ENCODE measurements around the gene UST. TPM values are rescaled to one million over a fixed set of nuclear protein-coding genes. Genes with fewer than 3 reads are reported as not detected.
"Not testable (repeated sequence)": the region's sequence is repeated elsewhere in the genome, so short reads cannot be mapped to it uniquely, and the experiment has no call there.

Gene UST
- polyA plus RNA-seq, 3 donors, result 9.9 to 12.9 (median 10.8) TPM

- DNase-seq (ENCODE audit: extremely low read depth in 1 of 11, low read depth in 9 of 11, low spot score in 4 of 11), result no peak
Observed at GRCh38 chr6:148973538-148974208, 226.8 kb downstream of the UST start.

GRCh38 chr6:148974351-148974750 is 227.5 kb downstream of the UST start:
- no peak for DNase-seq (ENCODE audit: extremely low read depth in 1 of 11, low read depth in 9 of 11, low spot score in 4 of 11)

GRCh38 chr6:148978298-148978697 is 231.5 kb downstream of the UST start:
- DNase-seq (ENCODE audit: extremely low read depth in 1 of 11, low read depth in 9 of 11, low spot score in 4 of 11), result not testable (repeated sequence)

DNA sequence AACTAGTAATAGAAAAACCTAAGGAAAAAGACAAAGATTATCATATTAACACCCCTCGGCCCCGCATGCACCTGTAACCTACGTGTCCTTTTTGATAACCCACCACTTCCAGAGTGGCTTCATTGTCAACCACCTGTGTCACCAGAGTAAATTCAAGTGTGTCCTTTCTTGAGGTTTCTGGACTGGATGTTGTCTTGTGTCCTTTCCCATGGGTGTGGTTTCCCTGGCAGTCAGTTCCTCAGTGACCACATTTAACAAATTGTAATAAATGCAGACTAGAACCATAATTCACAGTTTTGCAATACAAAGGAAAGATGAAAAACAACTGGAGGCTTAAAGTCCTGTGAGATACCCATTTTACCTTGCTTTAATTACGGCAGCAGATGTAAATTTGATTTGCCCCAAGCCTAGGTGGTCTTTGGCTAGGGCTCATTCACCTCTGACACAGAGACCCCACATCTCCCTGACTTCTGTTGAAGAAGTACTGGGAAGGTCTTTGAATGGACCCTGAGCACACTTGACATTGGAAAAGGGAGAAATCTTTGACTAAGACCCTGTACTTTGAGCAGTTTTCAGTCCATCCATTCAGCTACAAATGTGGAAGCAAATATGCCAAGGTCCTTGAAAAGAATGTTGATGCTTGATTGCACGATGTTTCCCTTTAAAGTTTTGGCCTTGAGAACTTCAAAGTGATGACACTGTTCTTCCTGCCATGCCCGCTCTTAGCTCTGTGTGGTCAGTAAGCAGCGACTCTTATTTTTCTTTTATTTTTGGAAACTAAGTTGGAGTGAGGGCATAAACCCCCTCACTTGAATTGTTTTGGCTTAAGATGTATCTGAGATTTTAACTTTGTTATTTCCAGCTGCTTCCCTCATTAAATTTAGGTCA is 232.4 kb downstream of the UST start:
- no peak for DNase-seq (ENCODE audit: extremely low read depth in 1 of 11, low read depth in 9 of 11, low spot score in 4 of 11)

DNA sequence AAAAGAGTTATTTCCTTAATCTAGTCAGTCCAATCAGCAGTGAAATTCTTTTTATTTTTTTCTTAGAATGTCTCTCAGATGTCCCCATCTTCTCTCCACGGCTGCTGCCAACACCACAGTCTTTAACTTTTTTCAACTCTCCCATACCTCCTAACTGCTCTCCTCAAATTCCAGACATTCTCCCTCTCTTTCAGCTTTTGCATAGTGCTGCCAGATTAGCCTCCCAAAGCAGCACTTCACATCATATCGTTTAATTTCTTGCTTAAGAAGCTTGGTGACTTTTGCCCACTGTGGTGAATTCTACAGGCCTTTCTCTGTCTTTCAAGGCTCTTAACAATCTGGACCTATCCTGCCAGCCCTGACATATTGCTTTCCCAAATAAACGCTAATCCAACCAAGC is 233.4 kb downstream of the UST start:
- DNase-seq (ENCODE audit: extremely low read depth in 1 of 11, low read depth in 9 of 11, low spot score in 4 of 11), result no peak

GRCh38 chr6:148981515-148981914 is 234.7 kb downstream of the UST start:
- no peak for DNase-seq (ENCODE audit: extremely low read depth in 1 of 11, low read depth in 9 of 11, low spot score in 4 of 11)

GRCh38 chr6:148983101-148983761 is 236.4 kb downstream of the UST start:
- no peak for DNase-seq (ENCODE audit: extremely low read depth in 1 of 11, low read depth in 9 of 11, low spot score in 4 of 11)

- no peak for DNase-seq (ENCODE audit: extremely low read depth in 1 of 11, low read depth in 9 of 11, low spot score in 4 of 11)
Observed at GRCh38 chr6:148983966-148984365, 237.1 kb downstream of the UST start.

- no peak for DNase-seq (ENCODE audit: extremely low read depth in 1 of 11, low read depth in 9 of 11, low spot score in 4 of 11)
Observed at GRCh38 chr6:148984531-148985056, 237.8 kb downstream of the UST start.

GRCh38 chr6:148985499-148985898 is 238.7 kb downstream of the UST start:
- no peak for DNase-seq (ENCODE audit: extremely low read depth in 1 of 11, low read depth in 9 of 11, low spot score in 4 of 11)

DNA sequence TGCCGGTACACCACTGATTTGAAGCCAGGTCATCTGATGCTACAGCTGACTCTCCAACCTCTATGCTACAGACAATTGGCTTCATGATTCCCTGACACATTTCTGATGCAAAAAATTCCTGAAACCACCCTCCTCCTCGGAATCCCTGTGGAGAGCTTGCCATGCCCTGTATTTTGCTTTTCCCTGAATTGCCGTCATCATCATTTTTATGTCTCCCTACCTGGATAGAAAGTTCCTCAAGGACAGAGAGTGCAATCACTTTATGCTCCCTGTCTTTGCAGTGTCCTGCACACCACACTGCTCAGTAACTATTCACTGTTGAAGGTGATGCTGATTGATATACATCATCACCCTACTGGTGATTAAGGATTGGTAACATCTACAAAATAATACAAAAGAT is 239.8 kb downstream of the UST start:
- no peak for DNase-seq (ENCODE audit: extremely low read depth in 1 of 11, low read depth in 9 of 11, low spot score in 4 of 11)

- no peak for DNase-seq (ENCODE audit: extremely low read depth in 1 of 11, low read depth in 9 of 11, low spot score in 4 of 11)
Observed at GRCh38 chr6:148987982-148988381, 241.2 kb downstream of the UST start.

GRCh38 chr6:148989585-148989984 is 242.8 kb downstream of the UST start:
- no peak for DNase-seq (ENCODE audit: extremely low read depth in 1 of 11, low read depth in 9 of 11, low spot score in 4 of 11)

DNA sequence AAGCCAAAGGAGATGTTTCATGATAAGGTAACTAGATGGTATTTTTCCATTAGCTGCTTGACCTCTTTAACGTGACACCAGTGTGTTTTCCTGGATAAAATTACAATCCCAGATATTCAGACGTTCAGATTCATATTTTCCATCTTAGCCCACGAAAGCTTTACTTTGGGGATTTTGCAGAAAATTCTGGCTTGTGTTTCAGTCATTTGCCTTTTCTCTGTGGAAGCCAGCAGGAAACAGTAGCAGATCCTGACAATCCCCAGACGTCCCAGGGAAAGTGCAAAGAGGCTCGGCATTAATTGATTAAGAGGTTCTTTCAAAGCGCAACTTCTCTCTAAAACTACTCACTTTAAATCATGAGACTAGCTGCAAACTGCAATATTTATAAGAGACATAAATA is 243.6 kb downstream of the UST start:
- no peak for DNase-seq (ENCODE audit: extremely low read depth in 1 of 11, low read depth in 9 of 11, low spot score in 4 of 11)

GRCh38 chr6:148996815-148997214 is 250.0 kb downstream of the UST start:
- DNase-seq (ENCODE audit: extremely low read depth in 1 of 11, low read depth in 9 of 11, low spot score in 4 of 11), result no peak

DNA sequence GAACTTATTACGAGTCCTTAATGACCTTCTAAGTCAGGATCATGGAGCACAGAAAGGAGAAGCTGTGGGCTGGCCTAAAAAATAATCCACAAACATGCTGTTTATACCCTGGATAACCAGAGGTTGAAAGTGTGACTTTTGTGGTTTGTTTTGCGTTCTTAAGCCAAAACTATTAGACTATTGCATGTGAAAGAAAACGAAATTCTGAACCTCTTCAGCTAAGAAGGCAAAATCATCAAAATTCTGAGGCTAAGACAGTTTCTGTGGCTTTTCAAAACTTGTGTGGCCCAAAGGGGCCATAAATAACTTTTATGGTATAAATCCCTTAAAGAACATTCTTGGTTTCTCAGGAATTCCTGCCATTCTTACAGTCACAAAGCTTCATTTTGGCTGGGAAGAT is 251.0 kb downstream of the UST start:
- DNase-seq (ENCODE audit: extremely low read depth in 1 of 11, low read depth in 9 of 11, low spot score in 4 of 11), result peak in 7 of 11 donors; percentile 32 to 49 (median 38)

GRCh38 chr6:148998704-148999103 is 251.9 kb downstream of the UST start:
- no peak for DNase-seq (ENCODE audit: extremely low read depth in 1 of 11, low read depth in 9 of 11, low spot score in 4 of 11)

DNA sequence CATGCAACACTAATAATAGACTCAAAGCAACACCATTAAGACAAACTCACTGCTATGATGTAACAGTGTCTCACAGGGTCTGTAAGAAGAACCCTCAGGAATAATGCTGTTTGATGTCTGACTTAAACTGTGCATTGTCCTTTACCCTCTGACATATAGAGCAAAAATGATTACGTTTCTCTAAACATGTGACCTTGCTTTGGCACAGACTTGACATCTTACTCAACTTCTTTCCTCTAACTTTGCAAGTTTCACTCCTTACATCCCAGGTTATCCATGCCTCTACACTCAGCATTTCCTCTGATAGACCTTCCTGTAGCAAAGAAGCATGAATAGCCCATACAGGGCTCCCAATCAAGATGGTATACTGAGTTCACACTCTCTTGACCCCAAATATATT is 252.7 kb downstream of the UST start:
- DNase-seq (ENCODE audit: extremely low read depth in 1 of 11, low read depth in 9 of 11, low spot score in 4 of 11), result no peak

DNA sequence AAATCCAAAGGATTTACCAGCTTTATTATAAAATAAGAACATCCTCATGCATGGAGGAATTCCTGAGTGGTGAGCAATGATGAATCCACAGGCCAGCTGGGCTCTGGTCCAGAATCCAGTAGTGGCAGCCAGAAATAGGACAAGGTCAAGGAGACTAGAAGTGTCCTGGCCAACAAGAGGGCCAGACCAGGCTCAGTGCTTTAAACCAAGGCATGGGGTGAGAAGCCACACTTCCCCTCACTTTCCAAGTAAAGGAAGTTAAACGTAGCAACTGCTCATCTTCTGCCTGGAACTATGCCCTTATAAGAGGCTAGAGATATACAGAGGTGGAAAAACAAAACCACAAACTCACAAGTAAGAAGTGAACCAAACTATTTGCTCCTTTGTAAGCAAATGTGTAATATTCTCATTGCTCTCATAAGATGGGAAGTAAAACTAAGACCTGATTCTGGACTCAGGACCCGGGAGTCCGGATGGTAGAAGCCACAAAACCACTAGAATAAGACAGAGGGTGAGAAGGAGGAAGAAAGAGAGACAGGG is 253.2 kb downstream of the UST start:
- DNase-seq (ENCODE audit: extremely low read depth in 1 of 11, low read depth in 9 of 11, low spot score in 4 of 11), result peak in 3 of 11 donors; percentile 12 to 36 (median 28)
